K562 (cell line): Measurements from ENCODE around the gene TP53BP2. TPM values are rescaled to one million over a fixed set of nuclear protein-coding genes. Genes with fewer than 3 reads are reported as not detected.

ENCODE experiments used
- ADNP ChIP-seq: fragments of 200-800 bp; sonication (Bioruptor generic); IDR thresholded peaks from 2 replicates; pipeline ENCODE4 v1.6.1; 2016; ENCODE audit warnings: missing genetic modification characterization, missing compliant biosample characterization
- ARID1B ChIP-seq: fragments of 450-650 bp; IDR thresholded peaks from 2 replicates; pipeline ENCODE4 v1.6.1; 2016; ENCODE audit warnings: antibody characterized with exemption, mild to moderate bottlenecking, inconsistent platforms
- ASH1L ChIP-seq: fragments of 450-650 bp; IDR thresholded peaks from 2 replicates; pipeline ENCODE4 v1.6.1; 2018; ENCODE audit warnings: borderline replicate concordance, mild to moderate bottlenecking, low read depth; ENCODE audit not compliant: partially characterized antibody
- BRF1 ChIP-seq: IDR thresholded peaks from 3 replicates; pipeline ENCODE4 v1.6.1; 2011; ENCODE audit warnings: borderline replicate concordance, mild to moderate bottlenecking; ENCODE audit not compliant: insufficient read length; ENCODE audit errors: extremely low read depth
- CCAR2 ChIP-seq: fragments of 200-400 bp; formaldehyde crosslinking; IDR thresholded peaks from 2 replicates; pipeline ENCODE4 v1.6.1; 2017; ENCODE audit warnings: mild to moderate bottlenecking, low read depth, low read length
- EHMT2 ChIP-seq: fragments of 450-650 bp; IDR thresholded peaks from 2 replicates; pipeline ENCODE4 v1.6.1; 2018; ENCODE audit warnings: antibody characterized with exemption
- FOXK1 ChIP-seq: sonication (generic); formaldehyde crosslinking; IDR thresholded peaks from 2 replicates; pipeline ENCODE4 v1.8.0; 2022; ENCODE audit warnings: missing genetic modification reagents, mild to moderate bottlenecking, borderline replicate concordance
- FOXK2 ChIP-seq, 2 experiments: fragments of 450-650 bp; IDR thresholded peaks in 1 of 2; conservative IDR thresholded peaks in 1 of 2; 2 replicates each; pipeline ENCODE4 v1.6.1; 2016; ENCODE audit warnings: low read depth in 2 of 2, mild to moderate bottlenecking in 1 of 2
- HDAC6 ChIP-seq: IDR thresholded peaks from 2 replicates; pipeline ENCODE4 v1.6.1; 2012; ENCODE audit warnings: low read depth, mild to moderate bottlenecking, control low read depth, inconsistent platforms, low read length, moderate library complexity
- HNRNPUL1 ChIP-seq: fragments of 200-400 bp; formaldehyde crosslinking; IDR thresholded peaks from 2 replicates; pipeline ENCODE4 v1.6.1; 2017; ENCODE audit warnings: low read length
- KHSRP ChIP-seq: fragments of 450-650 bp; IDR thresholded peaks from 2 replicates; pipeline ENCODE4 v1.6.1; 2017
- OTX1 ChIP-seq: fragments of 450-650 bp; formaldehyde crosslinking; IDR thresholded peaks from 2 replicates; pipeline ENCODE4 v1.4.0; 2022; ENCODE audit warnings: mild to moderate bottlenecking
- PHF21A ChIP-seq: fragments of 450-650 bp; IDR thresholded peaks from 2 replicates; pipeline ENCODE4 v1.6.1; 2017; ENCODE audit warnings: low read depth, borderline replicate concordance
- RNF2 ChIP-seq: sonication (generic); IDR thresholded peaks from 2 replicates; pipeline ENCODE4 v1.6.1; 2016
- SAP30 ChIP-seq: fragments of 200-600 bp; sonication (generic); IDR thresholded peaks from 2 replicates; pipeline ENCODE4 v1.6.1; 2012; ENCODE audit warnings: borderline replicate concordance, low read depth, mild to moderate bottlenecking, moderate library complexity, low read length, control low read depth, inconsistent platforms; ENCODE audit not compliant: insufficient read depth, poor library complexity, severe bottlenecking
- SIX5 ChIP-seq, 2 experiments: IDR thresholded peaks; 2 replicates each; pipeline ENCODE4 v1.6.1; 2011; ENCODE audit warnings: low read length in 2 of 2, borderline replicate concordance in 1 of 2, low read depth in 1 of 2, mild to moderate bottlenecking in 1 of 2, moderate library complexity in 1 of 2; ENCODE audit not compliant: insufficient read depth in 1 of 2
- TEAD1 ChIP-seq, 2 experiments: fragments of 450-650 bp in 1 of 2; sonication (generic) in 1 of 2; formaldehyde crosslinking; IDR thresholded peaks; 2 replicates each; pipeline versions ENCODE4 v1.4.0 to v1.8.0; 2020 to 2022; ENCODE audit warnings: mild to moderate bottlenecking in 2 of 2, missing genetic modification reagents in 1 of 2
- XRCC4 ChIP-seq: IDR thresholded peaks from one replicate; pipeline ENCODE4 v1.6.1; 2011; ENCODE audit not compliant: insufficient read depth, insufficient read length; ENCODE audit errors: extremely low read depth
- ZNF133 ChIP-seq: fragments of 250-450 bp; sonication (Bioruptor Pico); IDR thresholded peaks from 2 replicates; pipeline ENCODE4 v1.4.0; 2020; ENCODE audit warnings: mild to moderate bottlenecking
- ZNF253 ChIP-seq: fragments of 250-450 bp; sonication (Bioruptor Pico); conservative IDR thresholded peaks from 2 replicates; pipeline ENCODE4 v1.6.1; 2021; ENCODE audit warnings: mild to moderate bottlenecking
- ZSCAN29 ChIP-seq: fragments of 450-650 bp; IDR thresholded peaks from 2 replicates; pipeline ENCODE4 v1.6.1; 2017
- polyA plus RNA-seq, 8 experiments: library from polyadenylated mRNA; depleted of rRNA in 4 of 8; stranded (reverse) in 5 of 8; unstranded in 3 of 8; fragments of >200 nt; fragmentation: Nextera tagmentation in 2 of 8; fragmentation: Illumina TruSeq in 1 of 8; extraction: Ambion mirVana in 2 of 8; extraction: Trizol in 1 of 8; gene quantifications; 2 replicates each; pipeline versions ENCODE4 v1.2.1 to v1.2.3, GENCODE V29; 2011 to 2014; ENCODE audit warnings: inconsistent platforms in 1 of 8, missing spikeins in 1 of 8
- total RNA-seq, 7 experiments: library from RNA; depleted of rRNA in 6 of 7; stranded (reverse); fragments of >200 nt in 6 of 7; fragmentation: Illumina TruSeq in 2 of 7; extraction: Trizol in 2 of 7; gene quantifications; 2 replicates each; pipeline versions ENCODE4 v1.2.1 to v1.2.3, GENCODE V29; 2011 to 2021; ENCODE audit warnings: low replicate concordance in 1 of 7
- TF ChIP-seq, protein P1 (sequence below): fragments of 250-450 bp; sonication (Bioruptor Pico); IDR thresholded peaks from 2 replicates; pipeline ENCODE4 v1.8.0; 2021; ENCODE audit warnings: moderate library complexity, mild to moderate bottlenecking, inconsistent platforms
- TF ChIP-seq, protein P2 (sequence below): fragments of 450-650 bp; IDR thresholded peaks from 2 replicates; pipeline ENCODE4 v1.6.1; 2016; ENCODE audit warnings: low read depth, mild to moderate bottlenecking, moderate library complexity
- TF ChIP-seq, protein P3 (sequence below): fragments of 150-350 bp; conservative IDR thresholded peaks from 2 replicates; pipeline ENCODE4 v1.6.1; 2014; ENCODE audit warnings: low read length
- TF ChIP-seq, protein P4 (sequence below): sonication (generic); formaldehyde crosslinking; IDR thresholded peaks from 2 replicates; pipeline ENCODE4 v1.5.0; 2020; ENCODE audit warnings: missing genetic modification reagents

Gene TP53BP2
- total and polyA plus RNA-seq, 9 of the 15 experiments (the other 6 are each of a cell fraction or from before 2014, with no cell fraction given): 17.0 to 69.6 (median 40.1) TPM

DNA sequence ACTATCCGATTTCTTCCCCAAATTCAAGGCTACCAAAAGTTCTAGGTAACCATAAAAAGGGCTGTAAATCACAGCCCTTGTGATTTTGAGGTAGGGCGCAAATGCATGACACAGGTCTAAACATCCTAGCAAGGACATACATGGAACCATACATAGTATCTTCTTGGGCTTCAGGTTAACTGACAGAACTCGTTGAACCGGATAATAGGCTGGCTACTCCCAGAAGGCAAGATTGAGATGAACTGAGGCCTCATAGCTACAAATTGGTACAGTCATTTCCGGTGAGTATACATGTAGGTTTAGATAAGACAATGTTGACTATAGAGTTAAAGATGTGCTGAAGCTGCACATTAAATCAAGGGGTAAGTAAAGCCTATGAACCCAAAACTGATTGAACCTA is 27.3 kb upstream of the TP53BP2 start (continued):
- TF ChIP-seq ZSCAN29 (peak; percentile 81; the same call in 1 of the 2 replicates), XRCC4 (no peak), SIX5 (IDR thresholded peaks at IDR 0.05; ENCODE audit: borderline replicate concordance in 1 of 2, insufficient read depth in 1 of 2, low read depth in 1 of 2, low read length in 2 of 2) (no peak), FOXK1 (CRISPR knock-in tag) (no peak), TEAD1 (CRISPR knock-in tag; IDR thresholded peaks at IDR 0.05) (0 out of 4 replicates have a peak, but pooled peaks of 1 of the 2 experiments have one; percentile 25), HDAC6 (no peak), ADNP (tag) (no peak), OTX1 (CRISPR knock-in tag) (no peak), RNF2 (no peak), ASH1L (no peak), CCAR2 (no peak), EHMT2 (peak; percentile 76), ZNF253 (CRISPR knock-in tag) (no peak), BRF1 (no peak), PHF21A (0 out of 2 replicates have a peak, but pooled peaks have one; percentile 34), SAP30 (no peak), KHSRP (no peak), ZNF133 (CRISPR knock-in tag) (no peak), FOXK2 (conservative IDR thresholded peaks at IDR 0.05 in 1 of 2, IDR thresholded peaks at IDR 0.05 in 1 of 2; ENCODE audit: low read depth in 2 of 2) (no peak), ARID1B (peak; percentile 88), HNRNPUL1 (no peak)
- TF ChIP-seq, protein P1, sequence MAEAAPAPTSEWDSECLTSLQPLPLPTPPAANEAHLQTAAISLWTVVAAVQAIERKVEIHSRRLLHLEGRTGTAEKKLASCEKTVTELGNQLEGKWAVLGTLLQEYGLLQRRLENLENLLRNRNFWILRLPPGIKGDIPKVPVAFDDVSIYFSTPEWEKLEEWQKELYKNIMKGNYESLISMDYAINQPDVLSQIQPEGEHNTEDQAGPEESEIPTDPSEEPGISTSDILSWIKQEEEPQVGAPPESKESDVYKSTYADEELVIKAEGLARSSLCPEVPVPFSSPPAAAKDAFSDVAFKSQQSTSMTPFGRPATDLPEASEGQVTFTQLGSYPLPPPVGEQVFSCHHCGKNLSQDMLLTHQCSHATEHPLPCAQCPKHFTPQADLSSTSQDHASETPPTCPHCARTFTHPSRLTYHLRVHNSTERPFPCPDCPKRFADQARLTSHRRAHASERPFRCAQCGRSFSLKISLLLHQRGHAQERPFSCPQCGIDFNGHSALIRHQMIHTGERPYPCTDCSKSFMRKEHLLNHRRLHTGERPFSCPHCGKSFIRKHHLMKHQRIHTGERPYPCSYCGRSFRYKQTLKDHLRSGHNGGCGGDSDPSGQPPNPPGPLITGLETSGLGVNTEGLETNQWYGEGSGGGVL (CRISPR knock-in tag): no peak
- TF ChIP-seq, protein P2, sequence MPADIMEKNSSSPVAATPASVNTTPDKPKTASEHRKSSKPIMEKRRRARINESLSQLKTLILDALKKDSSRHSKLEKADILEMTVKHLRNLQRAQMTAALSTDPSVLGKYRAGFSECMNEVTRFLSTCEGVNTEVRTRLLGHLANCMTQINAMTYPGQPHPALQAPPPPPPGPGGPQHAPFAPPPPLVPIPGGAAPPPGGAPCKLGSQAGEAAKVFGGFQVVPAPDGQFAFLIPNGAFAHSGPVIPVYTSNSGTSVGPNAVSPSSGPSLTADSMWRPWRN: no peak
- TF ChIP-seq, protein P3, sequence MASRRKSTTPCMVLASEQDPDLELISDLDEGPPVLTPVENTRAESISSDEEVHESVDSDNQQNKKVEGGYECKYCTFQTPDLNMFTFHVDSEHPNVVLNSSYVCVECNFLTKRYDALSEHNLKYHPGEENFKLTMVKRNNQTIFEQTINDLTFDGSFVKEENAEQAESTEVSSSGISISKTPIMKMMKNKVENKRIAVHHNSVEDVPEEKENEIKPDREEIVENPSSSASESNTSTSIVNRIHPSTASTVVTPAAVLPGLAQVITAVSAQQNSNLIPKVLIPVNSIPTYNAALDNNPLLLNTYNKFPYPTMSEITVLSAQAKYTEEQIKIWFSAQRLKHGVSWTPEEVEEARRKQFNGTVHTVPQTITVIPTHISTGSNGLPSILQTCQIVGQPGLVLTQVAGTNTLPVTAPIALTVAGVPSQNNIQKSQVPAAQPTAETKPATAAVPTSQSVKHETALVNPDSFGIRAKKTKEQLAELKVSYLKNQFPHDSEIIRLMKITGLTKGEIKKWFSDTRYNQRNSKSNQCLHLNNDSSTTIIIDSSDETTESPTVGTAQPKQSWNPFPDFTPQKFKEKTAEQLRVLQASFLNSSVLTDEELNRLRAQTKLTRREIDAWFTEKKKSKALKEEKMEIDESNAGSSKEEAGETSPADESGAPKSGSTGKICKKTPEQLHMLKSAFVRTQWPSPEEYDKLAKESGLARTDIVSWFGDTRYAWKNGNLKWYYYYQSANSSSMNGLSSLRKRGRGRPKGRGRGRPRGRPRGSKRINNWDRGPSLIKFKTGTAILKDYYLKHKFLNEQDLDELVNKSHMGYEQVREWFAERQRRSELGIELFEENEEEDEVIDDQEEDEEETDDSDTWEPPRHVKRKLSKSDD: no peak
- TF ChIP-seq, protein P4, sequence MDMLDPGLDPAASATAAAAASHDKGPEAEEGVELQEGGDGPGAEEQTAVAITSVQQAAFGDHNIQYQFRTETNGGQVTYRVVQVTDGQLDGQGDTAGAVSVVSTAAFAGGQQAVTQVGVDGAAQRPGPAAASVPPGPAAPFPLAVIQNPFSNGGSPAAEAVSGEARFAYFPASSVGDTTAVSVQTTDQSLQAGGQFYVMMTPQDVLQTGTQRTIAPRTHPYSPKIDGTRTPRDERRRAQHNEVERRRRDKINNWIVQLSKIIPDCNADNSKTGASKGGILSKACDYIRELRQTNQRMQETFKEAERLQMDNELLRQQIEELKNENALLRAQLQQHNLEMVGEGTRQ (CRISPR knock-in tag): no peak
